ENCODE measurements around the gene IMPA2. TPM values are rescaled to one million over a fixed set of nuclear protein-coding genes. Genes with fewer than 3 reads are reported as not detected.

Gene IMPA2
- total RNA-seq, 2 experiments from 2014 or later = 23.6 to 28.9 TPM

DNA sequence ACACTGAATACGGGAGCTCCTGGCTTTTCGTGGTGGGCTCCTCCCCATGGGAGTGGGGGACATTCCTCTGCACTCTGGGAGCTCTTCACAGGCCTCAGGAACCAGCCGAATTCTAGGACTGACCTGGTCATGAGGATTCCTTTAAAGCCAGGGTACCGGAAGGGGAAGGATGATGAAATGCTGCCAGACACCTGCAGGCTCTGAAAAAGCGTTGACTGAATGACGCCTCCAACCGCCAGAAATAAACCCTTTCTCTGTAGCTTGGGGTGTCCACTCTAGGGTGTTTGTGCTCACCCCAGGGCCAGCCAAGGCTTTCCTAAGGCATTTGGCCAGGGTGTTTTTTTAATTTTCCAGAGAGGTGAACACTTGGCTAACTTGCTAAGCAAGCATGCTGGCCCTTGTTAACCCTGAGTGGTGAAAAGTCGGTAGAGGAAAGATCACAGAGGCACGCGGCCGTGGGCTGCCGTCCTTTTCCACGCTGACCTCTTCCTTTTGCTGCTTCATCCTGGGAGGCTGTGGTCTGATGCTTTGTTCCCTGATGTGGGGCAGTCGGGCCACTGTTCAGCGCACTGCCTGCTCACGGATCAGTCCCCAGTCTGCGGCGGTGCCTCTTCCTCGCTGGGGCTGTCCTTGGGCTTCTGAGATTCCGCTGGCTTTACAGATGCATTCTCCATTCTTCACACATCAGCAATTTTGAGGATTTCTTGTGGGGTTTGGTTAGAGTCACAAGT lies 32.0 kb downstream of the IMPA2 start:
- CTCF ChIA-PET = interaction anchor here (0.8 kb wide), 1 partner anchor 18 kb away, joined by 3 read pairs; no protein-coding TSS in a partner anchor
- H3K4me1 Mint-ChIP-seq (ENCODE audit: low read depth) = no peaks in the 10 kb centered on the region
- no peaks in the 10 kb centered on the region for H3K9me3 Mint-ChIP-seq
- H3K36me3 Mint-ChIP-seq (ENCODE audit: low read depth) = peaks cover 6% of the 10 kb centered on the region
- no peak overlapping the region for H3K4me3 Mint-ChIP-seq
- DNase-seq = no peak
- no peaks in the 10 kb centered on the region for H3K27me3 Mint-ChIP-seq (ENCODE audit: low read depth)
- intact Hi-C loops (cut with micrococcal nuclease) = no loop called here
- H3K27ac Mint-ChIP-seq = no peak overlapping the region

DNA sequence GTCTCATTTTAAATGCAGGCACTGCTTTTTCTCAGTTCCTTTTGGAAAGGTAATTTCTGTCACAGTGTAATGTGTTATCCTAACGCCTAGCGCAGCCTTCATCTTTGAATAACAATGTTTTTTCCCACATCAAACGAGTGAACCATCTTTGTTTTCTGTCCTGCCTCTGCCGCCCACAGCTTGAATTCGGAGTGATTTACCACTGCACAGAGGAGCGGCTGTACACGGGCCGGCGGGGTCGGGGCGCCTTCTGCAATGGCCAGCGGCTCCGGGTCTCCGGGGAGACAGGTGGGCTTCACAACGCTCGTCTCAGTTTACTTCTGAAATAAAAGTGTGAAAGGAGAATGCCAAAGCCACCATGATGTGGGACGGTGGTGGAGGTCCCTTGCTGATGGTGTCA lies 32.8 kb downstream of the IMPA2 start:
- CTCF ChIA-PET = no interaction called here
- Mint-ChIP-seq H3K27ac (no peak overlapping the region), H3K4me3 (no peak overlapping the region), H3K9me3 (no peaks in the 10 kb centered on the region), H3K27me3 (ENCODE audit: low read depth) (no peaks in the 10 kb centered on the region), H3K36me3 (ENCODE audit: low read depth) (peaks cover 6% of the 10 kb centered on the region), H3K4me1 (ENCODE audit: low read depth) (no peaks in the 10 kb centered on the region)
- intact Hi-C loops (cut with micrococcal nuclease) = no loop called here
- no peak for DNase-seq

DNA sequence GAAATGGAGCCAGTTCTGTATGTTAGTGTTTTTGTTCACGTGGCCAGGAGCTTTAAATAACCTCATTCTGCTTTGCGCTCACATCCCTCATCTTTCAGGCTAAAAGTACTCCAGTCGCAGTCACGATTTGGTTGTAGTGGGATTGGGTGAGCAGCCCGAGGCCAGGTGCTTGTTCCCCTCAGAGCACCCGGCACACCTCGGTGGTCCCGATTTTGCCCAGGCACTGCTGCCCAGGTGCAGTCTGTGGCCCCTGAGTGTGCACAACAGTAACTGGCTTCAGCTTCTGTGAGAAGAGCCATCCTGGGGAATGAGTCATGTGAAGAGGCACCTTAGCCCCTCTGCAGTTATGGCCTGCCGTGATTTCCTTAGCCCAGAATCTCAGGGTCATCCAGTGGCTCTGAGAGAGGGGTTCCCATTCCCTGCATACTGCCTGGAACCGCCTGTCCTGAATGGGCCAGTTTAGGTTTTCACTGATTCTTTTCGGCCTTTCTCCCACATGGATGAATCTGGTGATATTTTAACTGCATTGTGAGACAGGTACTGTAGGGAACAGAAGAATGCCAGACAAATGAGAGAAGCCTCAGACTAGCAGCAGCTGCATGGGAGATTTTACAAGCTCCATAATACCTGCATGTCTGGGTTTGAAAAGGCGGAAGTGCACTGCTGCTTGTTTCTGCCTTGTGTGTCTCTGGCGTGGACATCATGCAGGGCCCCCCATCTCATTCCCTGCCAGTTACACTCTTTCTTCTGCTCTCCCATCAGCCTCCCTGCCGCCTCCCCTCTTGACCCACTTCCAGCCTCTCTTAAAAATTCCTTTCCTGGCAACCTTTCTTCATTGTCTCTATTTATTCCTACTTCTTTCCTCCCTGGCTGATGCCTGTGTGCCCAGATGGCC lies 33.5 kb downstream of the IMPA2 start:
- Mint-ChIP-seq H3K36me3 (ENCODE audit: low read depth) (peaks cover 6% of the 10 kb centered on the region), H3K4me3 (no peak overlapping the region), H3K27me3 (ENCODE audit: low read depth) (no peaks in the 10 kb centered on the region), H3K27ac (no peak overlapping the region), H3K9me3 (no peaks in the 10 kb centered on the region), H3K4me1 (ENCODE audit: low read depth) (no peaks in the 10 kb centered on the region)
- no peak for DNase-seq
- CTCF ChIA-PET = interaction anchor here (1.1 kb wide), 1 partner anchor 24 kb away, joined by 3 read pairs; no protein-coding TSS in a partner anchor
- intact Hi-C loops (cut with micrococcal nuclease) = no loop called here

DNA sequence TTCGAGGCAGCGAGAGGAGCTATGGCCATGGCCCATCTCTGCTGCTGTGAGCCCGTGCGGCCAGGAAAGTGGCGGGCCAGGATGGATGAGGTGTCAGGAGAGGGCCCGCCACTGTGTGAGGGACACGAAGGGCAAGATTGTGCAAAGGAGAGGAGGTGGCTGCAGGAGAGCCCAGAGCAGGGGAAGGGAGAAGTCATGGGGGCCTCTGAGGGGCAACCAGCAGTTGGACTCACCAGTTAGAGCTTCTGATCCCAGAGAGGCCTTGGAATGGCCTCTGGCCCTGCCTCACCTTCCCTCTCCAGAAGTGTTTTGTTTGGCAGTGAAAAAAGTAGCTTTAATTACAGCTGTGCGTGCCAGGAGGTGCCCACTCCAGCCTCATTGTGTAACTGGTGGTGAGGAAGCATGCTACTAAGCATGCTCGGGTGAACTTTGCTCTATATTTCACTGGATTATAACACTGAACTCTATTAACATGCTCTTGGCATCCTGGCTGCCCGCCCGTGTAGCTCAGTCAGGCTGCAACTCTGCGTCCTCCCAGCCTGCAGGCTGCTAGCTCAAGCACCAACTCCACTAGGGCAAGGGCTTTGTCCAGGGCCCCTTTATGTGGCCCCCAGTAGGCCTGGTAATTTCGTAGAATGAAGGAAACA lies 34.2 kb downstream of the IMPA2 start:
- no peaks in the 10 kb centered on the region for H3K27me3 Mint-ChIP-seq (ENCODE audit: low read depth)
- CTCF ChIA-PET = interaction anchor here (0.9 to 1.1 kb wide), 2 partner anchors 24 to 78 kb away, joined by 3 read pairs; no protein-coding TSS in a partner anchor
- intact Hi-C loops (cut with micrococcal nuclease) = no loop called here
- H3K4me3 Mint-ChIP-seq = no peak overlapping the region
- no peaks in the 10 kb centered on the region for H3K9me3 Mint-ChIP-seq
- H3K36me3 Mint-ChIP-seq (ENCODE audit: low read depth) = peaks cover 7% of the 10 kb centered on the region
- H3K4me1 Mint-ChIP-seq (ENCODE audit: low read depth) = no peaks in the 10 kb centered on the region
- DNase-seq = no peak
- no peak overlapping the region for H3K27ac Mint-ChIP-seq

DNA sequence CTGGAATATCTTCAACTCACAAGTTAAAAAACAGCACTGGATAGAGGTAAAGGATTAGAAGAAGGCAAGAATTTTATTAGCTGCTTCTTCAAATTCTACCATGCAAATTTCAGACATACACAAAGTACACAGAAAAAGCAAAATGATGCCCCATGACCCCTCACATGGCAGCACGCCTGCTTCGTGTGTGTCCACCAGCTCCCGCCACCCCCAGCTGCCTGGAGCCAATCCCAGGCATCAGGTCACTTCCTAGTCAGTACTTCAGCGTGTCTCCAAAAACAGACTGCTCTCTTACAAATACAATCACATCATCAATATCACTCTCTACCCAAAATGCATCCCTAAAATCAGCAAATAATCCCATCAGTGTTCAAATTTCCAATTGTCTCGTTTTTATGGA lies 35.8 kb downstream of the IMPA2 start:
- H3K9me3 Mint-ChIP-seq = no peaks in the 10 kb centered on the region
- no peak overlapping the region for H3K4me3 Mint-ChIP-seq
- intact Hi-C loops (cut with micrococcal nuclease) = no loop called here
- H3K4me1 Mint-ChIP-seq (ENCODE audit: low read depth) = no peaks in the 10 kb centered on the region
- DNase-seq = no peak
- H3K36me3 Mint-ChIP-seq (ENCODE audit: low read depth) = peaks cover 10% of the 10 kb centered on the region
- H3K27ac Mint-ChIP-seq = no peak overlapping the region
- CTCF ChIA-PET = interaction anchor here (0.6 kb wide), 1 partner anchor 128 kb away, joined by 3 read pairs; no protein-coding TSS in a partner anchor
- no peaks in the 10 kb centered on the region for H3K27me3 Mint-ChIP-seq (ENCODE audit: low read depth)

DNA sequence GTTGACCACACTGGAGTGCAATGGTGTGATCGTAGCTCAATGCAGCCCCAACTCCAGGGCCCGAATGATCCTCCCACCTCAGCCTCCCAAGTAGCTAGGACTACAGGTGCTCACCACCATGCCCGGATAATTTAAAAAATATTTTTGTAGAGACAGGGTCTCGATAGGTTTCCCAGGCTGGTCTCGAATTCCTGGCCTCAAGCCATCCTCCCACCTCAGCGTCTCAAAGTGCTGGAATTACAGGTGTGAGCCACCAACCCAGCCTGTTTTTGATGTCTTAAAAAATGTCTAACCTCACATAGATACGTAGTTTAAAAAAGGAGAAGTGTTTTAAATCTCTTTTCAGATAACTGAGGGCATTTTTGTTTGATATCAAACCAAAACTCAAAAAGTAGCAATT lies 37.6 kb downstream of the IMPA2 start:
- H3K4me1 Mint-ChIP-seq (ENCODE audit: low read depth) = no peaks in the 10 kb centered on the region
- intact Hi-C loops (cut with micrococcal nuclease) = no loop called here
- CTCF ChIA-PET = interaction anchor here (0.6 kb wide), 2 partner anchors 14 to 82 kb away, joined by 3 read pairs; no protein-coding TSS in a partner anchor

DNA sequence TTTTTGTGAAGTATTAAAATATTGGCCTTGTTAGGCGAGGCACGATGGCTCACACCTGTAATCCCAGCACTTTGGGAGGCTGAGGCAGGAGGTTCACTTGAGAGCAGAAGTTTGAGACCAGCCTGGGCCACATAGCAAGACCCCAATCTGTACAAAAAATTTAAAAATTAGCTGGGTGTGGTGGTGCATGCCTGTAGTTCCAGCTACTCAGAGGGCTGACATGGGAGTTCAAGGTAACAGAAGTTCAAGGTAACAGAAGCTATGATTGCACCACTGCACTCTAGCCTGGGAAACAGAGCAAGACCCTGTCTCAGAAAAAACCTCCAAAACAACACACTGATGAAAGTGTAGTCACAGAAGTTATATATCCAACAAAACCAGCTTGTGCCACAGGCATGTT lies 39.8 kb downstream of the IMPA2 start:
- Mint-ChIP-seq H3K9me3 (no peaks in the 10 kb centered on the region), H3K27me3 (ENCODE audit: low read depth) (no peaks in the 10 kb centered on the region), H3K4me3 (no peak overlapping the region), H3K36me3 (ENCODE audit: low read depth) (peaks cover 10% of the 10 kb centered on the region), H3K4me1 (ENCODE audit: low read depth) (no peaks in the 10 kb centered on the region), H3K27ac (no peak overlapping the region)
- CTCF ChIA-PET = interaction anchor here (0.5 to 1.4 kb wide), 3 partner anchors 25 to 188 kb away, joined by 3 to 7 read pairs (median 4); no protein-coding TSS in a partner anchor
- no peak for DNase-seq
- intact Hi-C loops (cut with micrococcal nuclease) = no loop called here

More for the DNA sequence above, 37.6 kb downstream of the IMPA2 start:
- Mint-ChIP-seq H3K4me3 (no peak overlapping the region), H3K9me3 (no peaks in the 10 kb centered on the region), H3K27me3 (ENCODE audit: low read depth) (no peaks in the 10 kb centered on the region), H3K27ac (no peak overlapping the region), H3K36me3 (ENCODE audit: low read depth) (peaks cover 10% of the 10 kb centered on the region)
- no peak for DNase-seq

DNA sequence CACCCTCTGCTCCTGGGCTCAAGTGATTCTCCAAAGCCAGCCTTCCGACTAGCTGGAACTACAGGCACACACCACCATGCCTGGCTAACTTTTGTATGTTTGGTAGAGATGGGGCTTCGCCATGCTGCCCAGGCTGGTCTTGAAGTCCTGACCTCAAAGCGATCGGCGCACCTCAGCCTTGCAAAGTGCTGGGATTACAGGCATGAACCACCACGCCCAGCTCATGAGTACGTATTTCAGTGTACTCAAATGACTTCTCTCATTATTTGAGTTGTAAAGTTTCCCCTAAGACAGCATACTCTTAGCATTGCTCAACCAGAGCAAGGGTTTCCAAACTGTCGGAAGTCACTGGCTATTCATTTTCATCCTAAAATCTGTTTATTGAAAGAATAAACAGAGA lies 40.3 kb downstream of the IMPA2 start:
- Mint-ChIP-seq H3K4me1 (ENCODE audit: low read depth) (no peaks in the 10 kb centered on the region), H3K27ac (no peak overlapping the region), H3K27me3 (ENCODE audit: low read depth) (no peaks in the 10 kb centered on the region), H3K36me3 (ENCODE audit: low read depth) (peaks cover 10% of the 10 kb centered on the region), H3K4me3 (no peak overlapping the region), H3K9me3 (no peaks in the 10 kb centered on the region)
- CTCF ChIA-PET = interaction anchor here (1.1 to 1.4 kb wide), 2 partner anchors 26 to 84 kb away, joined by 3 to 7 read pairs; no protein-coding TSS in a partner anchor
- intact Hi-C loops (cut with micrococcal nuclease) = no loop called here
- DNase-seq = no peak

DNA sequence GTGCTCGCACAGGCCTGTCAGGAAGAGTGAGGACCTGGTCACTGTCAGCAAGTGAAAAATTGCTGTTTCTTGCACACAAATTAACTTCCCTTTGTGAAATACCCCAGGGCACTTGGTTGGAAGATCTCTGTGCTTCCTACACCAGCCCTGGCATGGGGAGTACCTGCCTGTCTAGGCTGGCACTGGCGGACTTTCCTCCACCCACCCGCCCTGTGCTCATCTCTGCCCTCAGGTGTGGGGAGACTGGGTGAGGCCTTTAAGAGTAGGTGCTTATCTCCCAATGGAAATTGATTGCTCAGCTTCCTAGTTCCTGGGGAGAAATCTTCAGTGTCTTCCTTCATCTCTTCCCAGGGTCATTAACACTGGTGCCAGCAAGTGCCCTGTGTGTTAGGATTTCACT lies 42.1 kb downstream of the IMPA2 start:
- intact Hi-C loops (cut with micrococcal nuclease) = no loop called here
- Mint-ChIP-seq H3K4me1 (ENCODE audit: low read depth) (no peaks in the 10 kb centered on the region), H3K27me3 (ENCODE audit: low read depth) (no peaks in the 10 kb centered on the region), H3K9me3 (no peaks in the 10 kb centered on the region), H3K36me3 (ENCODE audit: low read depth) (peaks cover 5% of the 10 kb centered on the region), H3K27ac (no peak overlapping the region), H3K4me3 (no peak overlapping the region)
- CTCF ChIA-PET = no interaction called here
- no peak for DNase-seq

DNA sequence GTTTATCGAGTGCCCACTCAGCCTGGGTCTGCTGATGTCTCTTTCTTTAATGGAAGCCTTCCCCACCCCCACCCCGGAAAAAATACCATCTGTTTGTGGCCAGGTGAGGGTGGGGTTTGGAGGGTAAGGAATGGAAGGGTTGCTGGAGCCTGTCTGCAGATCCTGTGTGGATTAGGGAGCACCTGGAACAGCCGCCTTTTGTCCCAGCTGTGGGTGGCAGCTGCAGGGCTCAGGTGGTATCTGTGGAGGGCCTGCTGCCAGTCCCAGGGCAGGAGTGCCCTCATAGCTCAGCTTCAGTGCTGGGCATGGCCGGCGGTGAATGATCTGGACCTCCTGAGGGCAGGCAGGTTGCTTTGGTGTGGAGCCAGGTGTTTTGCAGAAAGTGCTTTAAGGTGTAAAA lies 45.3 kb downstream of the IMPA2 start:
- intact Hi-C loops (cut with micrococcal nuclease) = no loop called here
- Mint-ChIP-seq H3K27me3 (ENCODE audit: low read depth) (no peaks in the 10 kb centered on the region), H3K4me1 (ENCODE audit: low read depth) (no peaks in the 10 kb centered on the region), H3K36me3 (ENCODE audit: low read depth) (peaks cover 1% of the 10 kb centered on the region), H3K27ac (no peak overlapping the region), H3K9me3 (no peaks in the 10 kb centered on the region), H3K4me3 (no peak overlapping the region)
- no peak for DNase-seq
- CTCF ChIA-PET = no interaction called here

DNA sequence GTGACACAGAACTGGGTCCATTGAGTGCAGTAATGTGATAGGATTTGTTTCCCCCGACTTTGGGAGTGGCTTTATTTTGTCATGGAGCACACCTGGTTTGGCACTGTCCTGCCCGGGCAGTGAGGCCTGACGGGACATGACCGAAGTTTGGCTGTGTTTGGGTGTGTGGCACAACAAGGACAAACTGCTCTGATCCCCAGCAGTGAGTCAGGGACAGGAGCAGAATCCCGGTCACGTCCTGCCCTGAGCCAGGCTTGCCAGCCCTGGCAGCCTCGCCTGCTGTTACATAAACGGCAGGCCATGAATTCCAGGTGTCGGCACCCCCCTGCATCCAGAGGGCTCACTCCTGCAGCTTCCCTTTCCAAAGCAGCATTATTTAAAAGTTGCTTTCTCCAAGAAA lies 45.7 kb downstream of the IMPA2 start:
- H3K27ac Mint-ChIP-seq = no peak overlapping the region
- H3K9me3 Mint-ChIP-seq = no peaks in the 10 kb centered on the region
- no peak overlapping the region for H3K4me3 Mint-ChIP-seq
- peaks cover 1% of the 10 kb centered on the region for H3K36me3 Mint-ChIP-seq (ENCODE audit: low read depth)
- intact Hi-C loops (cut with micrococcal nuclease) = no loop called here
- H3K4me1 Mint-ChIP-seq (ENCODE audit: low read depth) = no peaks in the 10 kb centered on the region
- CTCF ChIA-PET = no interaction called here
- H3K27me3 Mint-ChIP-seq (ENCODE audit: low read depth) = no peaks in the 10 kb centered on the region
- DNase-seq = no peak

DNA sequence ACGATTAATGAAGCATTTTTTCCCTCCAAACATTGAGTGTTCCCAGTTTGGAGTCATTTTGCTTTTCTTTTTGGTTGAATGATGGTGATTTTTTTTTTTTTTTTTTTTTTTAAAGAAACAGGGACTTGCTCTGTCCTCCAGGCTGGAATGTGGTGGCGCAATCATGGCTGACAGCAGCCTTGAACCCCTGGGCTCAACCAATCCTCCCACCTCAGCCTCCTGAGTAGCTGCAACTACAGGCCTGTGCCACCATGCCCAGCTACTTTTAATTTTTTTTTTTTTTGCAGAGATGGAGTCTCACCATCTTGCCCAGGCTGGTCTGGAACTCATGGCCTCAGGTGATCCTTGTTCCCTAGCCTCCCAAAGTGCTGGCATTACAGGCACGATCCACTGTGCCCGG lies 46.2 kb downstream of the IMPA2 start:
- Mint-ChIP-seq H3K36me3 (ENCODE audit: low read depth) (peaks cover 1% of the 10 kb centered on the region), H3K9me3 (no peaks in the 10 kb centered on the region), H3K4me1 (ENCODE audit: low read depth) (no peaks in the 10 kb centered on the region), H3K4me3 (no peak overlapping the region), H3K27ac (no peak overlapping the region), H3K27me3 (ENCODE audit: low read depth) (no peaks in the 10 kb centered on the region)
- CTCF ChIA-PET = no interaction called here
- intact Hi-C loops (cut with micrococcal nuclease) = no loop called here
- DNase-seq = no peak

Measured in activated naive CD4-positive, alpha-beta T cell treated with anti-CD3 and anti-CD28 coated beads for 36 hours (primary cell).